ENCODE data around the gene PREP. TPM values are rescaled to one million over a fixed set of nuclear protein-coding genes. Genes with fewer than 3 reads are reported as not detected.

PREP gene
- total and polyA plus RNA-seq, 2 of the 8 experiments (the other 6 are each of a cell fraction or from before 2014, with no cell fraction given) = 26.8 to 70.0 TPM

DNA sequence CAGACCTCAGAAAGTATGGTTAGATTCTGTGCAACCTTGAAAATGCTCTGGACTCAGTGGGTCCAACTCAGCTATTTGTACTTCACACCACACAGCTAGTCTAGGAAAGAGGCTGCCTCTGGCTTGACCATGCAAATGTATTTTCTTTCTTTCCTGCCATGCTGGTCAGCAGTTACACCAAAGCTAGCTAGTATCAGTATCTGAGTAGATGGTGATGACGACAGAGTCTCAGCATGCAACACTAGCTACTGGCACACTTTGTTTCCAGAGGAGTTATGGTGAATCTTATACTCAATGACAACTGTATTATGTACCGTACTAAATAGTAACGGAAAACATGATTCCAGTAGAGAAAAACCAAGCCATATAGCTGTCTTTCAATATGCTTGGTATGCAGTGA, 126.5 kb downstream of the PREP start (continued):
- TF ChIP-seq, protein P1, sequence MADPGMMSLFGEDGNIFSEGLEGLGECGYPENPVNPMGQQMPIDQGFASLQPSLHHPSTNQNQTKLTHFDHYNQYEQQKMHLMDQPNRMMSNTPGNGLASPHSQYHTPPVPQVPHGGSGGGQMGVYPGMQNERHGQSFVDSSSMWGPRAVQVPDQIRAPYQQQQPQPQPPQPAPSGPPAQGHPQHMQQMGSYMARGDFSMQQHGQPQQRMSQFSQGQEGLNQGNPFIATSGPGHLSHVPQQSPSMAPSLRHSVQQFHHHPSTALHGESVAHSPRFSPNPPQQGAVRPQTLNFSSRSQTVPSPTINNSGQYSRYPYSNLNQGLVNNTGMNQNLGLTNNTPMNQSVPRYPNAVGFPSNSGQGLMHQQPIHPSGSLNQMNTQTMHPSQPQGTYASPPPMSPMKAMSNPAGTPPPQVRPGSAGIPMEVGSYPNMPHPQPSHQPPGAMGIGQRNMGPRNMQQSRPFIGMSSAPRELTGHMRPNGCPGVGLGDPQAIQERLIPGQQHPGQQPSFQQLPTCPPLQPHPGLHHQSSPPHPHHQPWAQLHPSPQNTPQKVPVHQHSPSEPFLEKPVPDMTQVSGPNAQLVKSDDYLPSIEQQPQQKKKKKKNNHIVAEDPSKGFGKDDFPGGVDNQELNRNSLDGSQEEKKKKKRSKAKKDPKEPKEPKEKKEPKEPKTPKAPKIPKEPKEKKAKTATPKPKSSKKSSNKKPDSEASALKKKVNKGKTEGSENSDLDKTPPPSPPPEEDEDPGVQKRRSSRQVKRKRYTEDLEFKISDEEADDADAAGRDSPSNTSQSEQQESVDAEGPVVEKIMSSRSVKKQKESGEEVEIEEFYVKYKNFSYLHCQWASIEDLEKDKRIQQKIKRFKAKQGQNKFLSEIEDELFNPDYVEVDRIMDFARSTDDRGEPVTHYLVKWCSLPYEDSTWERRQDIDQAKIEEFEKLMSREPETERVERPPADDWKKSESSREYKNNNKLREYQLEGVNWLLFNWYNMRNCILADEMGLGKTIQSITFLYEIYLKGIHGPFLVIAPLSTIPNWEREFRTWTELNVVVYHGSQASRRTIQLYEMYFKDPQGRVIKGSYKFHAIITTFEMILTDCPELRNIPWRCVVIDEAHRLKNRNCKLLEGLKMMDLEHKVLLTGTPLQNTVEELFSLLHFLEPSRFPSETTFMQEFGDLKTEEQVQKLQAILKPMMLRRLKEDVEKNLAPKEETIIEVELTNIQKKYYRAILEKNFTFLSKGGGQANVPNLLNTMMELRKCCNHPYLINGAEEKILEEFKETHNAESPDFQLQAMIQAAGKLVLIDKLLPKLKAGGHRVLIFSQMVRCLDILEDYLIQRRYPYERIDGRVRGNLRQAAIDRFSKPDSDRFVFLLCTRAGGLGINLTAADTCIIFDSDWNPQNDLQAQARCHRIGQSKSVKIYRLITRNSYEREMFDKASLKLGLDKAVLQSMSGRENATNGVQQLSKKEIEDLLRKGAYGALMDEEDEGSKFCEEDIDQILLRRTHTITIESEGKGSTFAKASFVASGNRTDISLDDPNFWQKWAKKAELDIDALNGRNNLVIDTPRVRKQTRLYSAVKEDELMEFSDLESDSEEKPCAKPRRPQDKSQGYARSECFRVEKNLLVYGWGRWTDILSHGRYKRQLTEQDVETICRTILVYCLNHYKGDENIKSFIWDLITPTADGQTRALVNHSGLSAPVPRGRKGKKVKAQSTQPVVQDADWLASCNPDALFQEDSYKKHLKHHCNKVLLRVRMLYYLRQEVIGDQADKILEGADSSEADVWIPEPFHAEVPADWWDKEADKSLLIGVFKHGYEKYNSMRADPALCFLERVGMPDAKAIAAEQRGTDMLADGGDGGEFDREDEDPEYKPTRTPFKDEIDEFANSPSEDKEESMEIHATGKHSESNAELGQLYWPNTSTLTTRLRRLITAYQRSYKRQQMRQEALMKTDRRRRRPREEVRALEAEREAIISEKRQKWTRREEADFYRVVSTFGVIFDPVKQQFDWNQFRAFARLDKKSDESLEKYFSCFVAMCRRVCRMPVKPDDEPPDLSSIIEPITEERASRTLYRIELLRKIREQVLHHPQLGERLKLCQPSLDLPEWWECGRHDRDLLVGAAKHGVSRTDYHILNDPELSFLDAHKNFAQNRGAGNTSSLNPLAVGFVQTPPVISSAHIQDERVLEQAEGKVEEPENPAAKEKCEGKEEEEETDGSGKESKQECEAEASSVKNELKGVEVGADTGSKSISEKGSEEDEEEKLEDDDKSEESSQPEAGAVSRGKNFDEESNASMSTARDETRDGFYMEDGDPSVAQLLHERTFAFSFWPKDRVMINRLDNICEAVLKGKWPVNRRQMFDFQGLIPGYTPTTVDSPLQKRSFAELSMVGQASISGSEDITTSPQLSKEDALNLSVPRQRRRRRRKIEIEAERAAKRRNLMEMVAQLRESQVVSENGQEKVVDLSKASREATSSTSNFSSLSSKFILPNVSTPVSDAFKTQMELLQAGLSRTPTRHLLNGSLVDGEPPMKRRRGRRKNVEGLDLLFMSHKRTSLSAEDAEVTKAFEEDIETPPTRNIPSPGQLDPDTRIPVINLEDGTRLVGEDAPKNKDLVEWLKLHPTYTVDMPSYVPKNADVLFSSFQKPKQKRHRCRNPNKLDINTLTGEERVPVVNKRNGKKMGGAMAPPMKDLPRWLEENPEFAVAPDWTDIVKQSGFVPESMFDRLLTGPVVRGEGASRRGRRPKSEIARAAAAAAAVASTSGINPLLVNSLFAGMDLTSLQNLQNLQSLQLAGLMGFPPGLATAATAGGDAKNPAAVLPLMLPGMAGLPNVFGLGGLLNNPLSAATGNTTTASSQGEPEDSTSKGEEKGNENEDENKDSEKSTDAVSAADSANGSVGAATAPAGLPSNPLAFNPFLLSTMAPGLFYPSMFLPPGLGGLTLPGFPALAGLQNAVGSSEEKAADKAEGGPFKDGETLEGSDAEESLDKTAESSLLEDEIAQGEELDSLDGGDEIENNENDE (IDR thresholded peaks at IDR 0.05; ENCODE audit: insufficient replicate concordance, low read length) = no peak
- TF ChIP-seq FOSL1 (IDR thresholded peaks at IDR 0.05; ENCODE audit: insufficient read depth, low read depth, low read length) (no peak), YY1 (IDR thresholded peaks at IDR 0.05; ENCODE audit: low read depth, low read length) (no peak)

All from H1 (cell line).